ENCODE measurements around the gene TMED3. TPM values are rescaled to one million over a fixed set of nuclear protein-coding genes. Genes with fewer than 3 reads are reported as not detected.

TMED3 gene
- polyA plus RNA-seq, 3 donors, result 27.8 to 47.5 (median 42.5) TPM

DNA sequence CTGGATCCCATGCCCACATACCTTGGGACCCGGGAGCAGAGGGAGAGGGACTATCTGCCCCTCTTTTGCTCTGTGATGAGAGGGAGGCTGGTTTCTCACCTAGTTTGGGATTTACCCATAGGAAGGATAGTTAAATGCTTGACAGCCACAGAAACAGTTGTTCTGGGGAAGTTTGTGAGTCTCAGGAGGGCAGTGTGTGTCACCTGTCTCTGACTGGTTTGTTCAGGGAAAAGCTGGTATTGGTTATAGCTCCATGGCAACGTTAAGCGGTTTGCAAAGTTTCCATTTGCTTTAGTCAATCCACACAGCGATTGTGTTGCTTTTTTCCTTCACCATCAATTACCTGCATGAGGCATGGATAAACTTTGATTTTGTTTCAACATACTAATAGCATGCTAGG is 3.7 kb upstream of the TMED3 start:
- TF ChIP-seq, protein P1, sequence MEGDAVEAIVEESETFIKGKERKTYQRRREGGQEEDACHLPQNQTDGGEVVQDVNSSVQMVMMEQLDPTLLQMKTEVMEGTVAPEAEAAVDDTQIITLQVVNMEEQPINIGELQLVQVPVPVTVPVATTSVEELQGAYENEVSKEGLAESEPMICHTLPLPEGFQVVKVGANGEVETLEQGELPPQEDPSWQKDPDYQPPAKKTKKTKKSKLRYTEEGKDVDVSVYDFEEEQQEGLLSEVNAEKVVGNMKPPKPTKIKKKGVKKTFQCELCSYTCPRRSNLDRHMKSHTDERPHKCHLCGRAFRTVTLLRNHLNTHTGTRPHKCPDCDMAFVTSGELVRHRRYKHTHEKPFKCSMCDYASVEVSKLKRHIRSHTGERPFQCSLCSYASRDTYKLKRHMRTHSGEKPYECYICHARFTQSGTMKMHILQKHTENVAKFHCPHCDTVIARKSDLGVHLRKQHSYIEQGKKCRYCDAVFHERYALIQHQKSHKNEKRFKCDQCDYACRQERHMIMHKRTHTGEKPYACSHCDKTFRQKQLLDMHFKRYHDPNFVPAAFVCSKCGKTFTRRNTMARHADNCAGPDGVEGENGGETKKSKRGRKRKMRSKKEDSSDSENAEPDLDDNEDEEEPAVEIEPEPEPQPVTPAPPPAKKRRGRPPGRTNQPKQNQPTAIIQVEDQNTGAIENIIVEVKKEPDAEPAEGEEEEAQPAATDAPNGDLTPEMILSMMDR (IDR thresholded peaks at IDR 0.05), result no peak
- no peak for DNase-seq
- Histone ChIP-seq H4K20me1 (ENCODE audit: insufficient read depth, low read length) (no peaks in the 10 kb centered on the region), H3K27me3 (ENCODE audit: control insufficient read depth in 2 of 2, insufficient read depth in 2 of 2, low read length in 2 of 2) (peaks cover 16 to 26% of the 10 kb centered on the region in 2 donors), H2AFZ (ENCODE audit: insufficient read depth, low read depth, low read length, poor library complexity, severe bottlenecking) (no peak overlapping the region), H3K79me2 (ENCODE audit: insufficient read depth, low read length) (peaks cover 12% of the 10 kb centered on the region), H3K9ac (ENCODE audit: insufficient read depth, low read length, poor library complexity, severe bottlenecking) (no peak overlapping the region), H3K36me3 (replicated peaks in 1 of 2; ENCODE audit: control insufficient read depth in 1 of 2, insufficient read depth in 2 of 2, low read length in 2 of 2) (no peaks in the 10 kb centered on the region), H3K9me3 (replicated peaks in 1 of 2; ENCODE audit: control insufficient read depth in 1 of 2, insufficient read depth in 1 of 2, low read length in 2 of 2) (no peaks in the 10 kb centered on the region), H3K4me3 (replicated peaks in 1 of 3; ENCODE audit: low read depth in 2 of 3, low read length in 3 of 3) (no peak overlapping the region), H3K4me2 (replicated peaks; ENCODE audit: extremely low read depth, low read length, poor library complexity, severe bottlenecking) (no peak overlapping the region), H3K27ac (ENCODE audit: low read depth in 1 of 2, low read length in 2 of 2) (no peak overlapping the region), H3K4me1 (ENCODE audit: control insufficient read depth in 1 of 2, insufficient read depth in 2 of 2, low read length in 2 of 2) (peaks cover 14 to 17% of the 10 kb centered on the region in 2 donors)
- Mint-ChIP-seq H3K27me3 (ENCODE audit: low read depth in 3 of 3) (peaks cover 14 to 35% (median 25%) of the 10 kb centered on the region in 3 donors), H3K4me3 (no peak overlapping the region), H3K27ac (no peak overlapping the region), H3K36me3 (no peaks in the 10 kb centered on the region), H3K9me3 (no peaks in the 10 kb centered on the region), H3K4me1 (peaks cover 12% of the 10 kb centered on the region)
- intact Hi-C loops (cut with micrococcal nuclease), result no loop called here
- no CpG with 5 or more reads among the region's 4 CpGs for WGBS (ENCODE audit: insufficient coverage)

DNA sequence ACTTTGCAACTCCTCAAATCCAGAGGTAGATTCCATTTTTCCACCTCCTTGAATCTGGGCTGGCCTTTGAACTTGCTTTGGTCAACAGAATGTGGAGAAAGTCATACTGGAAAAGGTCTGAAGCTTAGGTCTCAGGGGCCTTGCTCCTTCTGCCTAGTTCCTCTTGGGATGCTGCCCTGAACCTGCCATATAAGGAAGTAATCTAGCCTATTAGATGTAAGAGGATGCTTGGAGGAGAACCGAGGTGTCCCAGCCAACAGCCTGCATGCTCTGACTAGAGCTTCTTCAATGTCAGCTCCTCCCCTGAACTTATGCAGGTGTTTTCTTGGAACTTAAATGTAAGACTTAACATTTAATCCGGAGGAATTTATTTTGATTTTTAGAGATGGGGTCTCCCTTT is 2.0 kb upstream of the TMED3 start:
- Histone ChIP-seq H2AFZ (ENCODE audit: insufficient read depth, low read depth, low read length, poor library complexity, severe bottlenecking) (no peak overlapping the region), H4K20me1 (ENCODE audit: insufficient read depth, low read length) (no peaks in the 10 kb centered on the region), H3K9me3 (replicated peaks in 1 of 2; ENCODE audit: control insufficient read depth in 1 of 2, insufficient read depth in 1 of 2, low read length in 2 of 2) (no peaks in the 10 kb centered on the region), H3K27ac (ENCODE audit: low read depth in 1 of 2, low read length in 2 of 2) (no peak overlapping the region), H3K4me1 (ENCODE audit: control insufficient read depth in 1 of 2, insufficient read depth in 2 of 2, low read length in 2 of 2) (peaks cover 16 to 20% of the 10 kb centered on the region in 2 donors), H3K27me3 (ENCODE audit: control insufficient read depth in 2 of 2, insufficient read depth in 2 of 2, low read length in 2 of 2) (peaks cover 12 to 19% of the 10 kb centered on the region in 2 donors), H3K9ac (ENCODE audit: insufficient read depth, low read length, poor library complexity, severe bottlenecking) (no peak overlapping the region), H3K4me3 (replicated peaks in 1 of 3; ENCODE audit: low read depth in 2 of 3, low read length in 3 of 3) (no peak overlapping the region), H3K79me2 (ENCODE audit: insufficient read depth, low read length) (peaks cover 14% of the 10 kb centered on the region), H3K4me2 (replicated peaks; ENCODE audit: extremely low read depth, low read length, poor library complexity, severe bottlenecking) (no peak overlapping the region), H3K36me3 (replicated peaks in 1 of 2; ENCODE audit: control insufficient read depth in 1 of 2, insufficient read depth in 2 of 2, low read length in 2 of 2) (peaks cover 3 to 8% of the 10 kb centered on the region in 2 donors)
- intact Hi-C loops (cut with micrococcal nuclease), result no loop called here
- no peaks in the 10 kb centered on the region for H3K9me3 Mint-ChIP-seq
- no peak overlapping the region for H3K27ac Mint-ChIP-seq
- no peak for DNase-seq
- WGBS (ENCODE audit: insufficient coverage), result no CpG with 5 or more reads among the region's 2 CpGs
- peaks cover 7 to 9% of the 10 kb centered on the region in 2 donors for H3K36me3 Mint-ChIP-seq
- TF ChIP-seq, protein P1 (IDR thresholded peaks at IDR 0.05), result no peak
- peaks cover 17% of the 10 kb centered on the region for H3K4me1 Mint-ChIP-seq
- H3K4me3 Mint-ChIP-seq, result no peak overlapping the region
- H3K27me3 Mint-ChIP-seq (ENCODE audit: low read depth in 3 of 3), result peaks cover 9 to 27% (median 17%) of the 10 kb centered on the region in 3 donors
